HEK293 (cell line): ENCODE measurements around the gene MRPL14.

Experiments
- CTCF ChIA-PET: fragments of 350-600 bp; formaldehyde crosslinking; extraction: SDS; loops from one replicate; lab custom pipeline; 2021; ENCODE audit warnings: antibody characterized with exemption; lab: Yijun Ruan, JAX
- POLR2A ChIA-PET: fragments of 300-600 bp; formaldehyde crosslinking; extraction: SDS; loops from one replicate; lab custom pipeline; 2020; ENCODE audit warnings: antibody characterized with exemption, inconsistent platforms; lab: Yijun Ruan, JAX
- H3K27ac ChIP-seq: fragments of 200-500 bp; sonication (Bioruptor generic); 2 replicates; pipeline ENCODE4 v1.5.1; 2014; ENCODE audit warnings: low read depth, low read length, control low read depth, inconsistent platforms; ENCODE audit errors: extremely low read depth
- H3K36me3 ChIP-seq, 2 experiments: fragments of 200-500 bp in 1 of 2; sonication (Bioruptor generic) in 1 of 2; 1 replicate in 1 of 2; 2 replicates in 1 of 2; pipeline ENCODE4 v1.5.1; 2014 to 2017; ENCODE audit warnings: inconsistent platforms in 2 of 2, low read length in 2 of 2; ENCODE audit not compliant: control insufficient read depth in 2 of 2, insufficient read depth in 1 of 2
- H3K4me1 ChIP-seq: fragments of 200-500 bp; sonication (Bioruptor generic); 2 replicates; pipeline ENCODE4 v1.5.1; 2014; ENCODE audit warnings: mild to moderate bottlenecking, low read length, inconsistent platforms; ENCODE audit not compliant: control insufficient read depth, insufficient read depth
- H3K4me3 ChIP-seq: 2 replicates; pipeline ENCODE4 v1.5.1; 2011; ENCODE audit warnings: low read depth, mild to moderate bottlenecking, control low read depth, low read length, moderate library complexity
- H3K9me3 ChIP-seq: fragments of 200-500 bp; sonication (Bioruptor generic); 2 replicates; pipeline ENCODE4 v1.5.1; 2014; ENCODE audit warnings: low read depth, low read length, inconsistent platforms; ENCODE audit not compliant: control insufficient read depth, insufficient read depth
- MEIS1 ChIP-seq: sonication (generic); formaldehyde crosslinking; IDR thresholded peaks from 2 replicates; pipeline ENCODE4 v1.8.1; 2022; ENCODE audit warnings: missing genetic modification reagents, mild to moderate bottlenecking, borderline replicate concordance
- YY1 ChIP-seq: fragments of 450-650 bp; formaldehyde crosslinking; IDR thresholded peaks from 2 replicates; pipeline ENCODE4 v1.5.1; 2018; ENCODE audit warnings: missing biosample characterization, missing genetic modification characterization
- ZBTB10 ChIP-seq: fragments of 450-650 bp; formaldehyde crosslinking; IDR thresholded peaks from 2 replicates; pipeline ENCODE4 v1.5.1; 2016; ENCODE audit warnings: missing biosample characterization, missing genetic modification characterization
- ZBTB11 ChIP-seq: fragments of 450-650 bp; formaldehyde crosslinking; conservative IDR thresholded peaks from 2 replicates; pipeline ENCODE4 v1.5.1; 2016; ENCODE audit warnings: low read depth, missing biosample characterization, missing genetic modification characterization
- ZNF138 ChIP-seq: fragments of 450-650 bp; formaldehyde crosslinking; IDR thresholded peaks from 2 replicates; pipeline ENCODE4 v1.5.1; 2016; ENCODE audit warnings: missing biosample characterization, missing genetic modification characterization, borderline replicate concordance
- ZNF266 ChIP-seq: fragments of 450-650 bp; formaldehyde crosslinking; IDR thresholded peaks from 2 replicates; pipeline ENCODE4 v1.5.1; 2016; ENCODE audit warnings: missing biosample characterization, missing genetic modification characterization, low read depth
- ZNF311 ChIP-seq: fragments of 450-650 bp; formaldehyde crosslinking; IDR thresholded peaks from 2 replicates; pipeline ENCODE4 v1.5.1; 2017; ENCODE audit warnings: missing biosample characterization, missing genetic modification characterization, borderline replicate concordance
- ZNF398 ChIP-seq: fragments of 450-650 bp; formaldehyde crosslinking; IDR thresholded peaks from 2 replicates; pipeline ENCODE4 v1.5.1; 2017; ENCODE audit warnings: missing biosample characterization, missing genetic modification characterization
- ZNF473 ChIP-seq: fragments of 450-650 bp; formaldehyde crosslinking; IDR thresholded peaks from 2 replicates; pipeline ENCODE4 v1.5.1; 2017; ENCODE audit warnings: missing biosample characterization, missing genetic modification characterization
- ZNF548 ChIP-seq: fragments of 450-650 bp; formaldehyde crosslinking; IDR thresholded peaks from 2 replicates; pipeline ENCODE4 v1.5.1; 2016; ENCODE audit warnings: missing biosample characterization, missing genetic modification characterization
- ZNF558 ChIP-seq: fragments of 450-650 bp; formaldehyde crosslinking; IDR thresholded peaks from 2 replicates; pipeline ENCODE4 v1.5.1; 2016; ENCODE audit warnings: missing biosample characterization, missing genetic modification characterization
- ZNF677 ChIP-seq: fragments of 450-650 bp; IDR thresholded peaks from 2 replicates; pipeline ENCODE4 v1.5.0; 2018; ENCODE audit warnings: missing biosample characterization, mild to moderate bottlenecking, missing genetic modification characterization, moderate library complexity
- ZNF704 ChIP-seq: fragments of 450-650 bp; formaldehyde crosslinking; IDR thresholded peaks from 2 replicates; pipeline ENCODE4 v1.5.1; 2016; ENCODE audit warnings: missing biosample characterization, missing genetic modification characterization

MRPL14 gene

GRCh38 chr6:44172731-44173500, 45.7 kb upstream of the MRPL14 start (continued):
- peak; percentile 58; the same call in 1 of the 2 replicates for TF ChIP-seq ZBTB10 (tag by site-specific recombination)

- no peak for TF ChIP-seq ZNF266 (tag by site-specific recombination)
- TF ChIP-seq ZNF548 (tag by site-specific recombination), result no peak
- no peak for TF ChIP-seq ZNF677 (tag by site-specific recombination)
- TF ChIP-seq ZNF473, result no peak
- TF ChIP-seq ZNF704, result no peak
- TF ChIP-seq ZNF398, result no peak
- no peak for TF ChIP-seq ZNF138 (tag by site-specific recombination)
- no peak for TF ChIP-seq YY1
- no peak for TF ChIP-seq MEIS1 (CRISPR knock-in tag)
- TF ChIP-seq ZNF558, result no peak
- no peak for TF ChIP-seq ZNF311
- TF ChIP-seq ZBTB11, result no peak
- ChIA-PET CTCF (interaction anchor here (0.6 to 3.3 kb wide), 44 partner anchors 9 to 980 kb away, joined by 3 to 114 read pairs (median 7); partner anchors contain the start of genes AARS2, HSP90AB1, SLC29A1 and SLC35B2), POLR2A (interaction anchor here (0.6 to 1.9 kb wide), 7 partner anchors 13 to 728 kb away, joined by 3 to 11 read pairs (median 7); partner anchors contain the start of genes HSP90AB1, SLC29A1 and SLC35B2)
Measured at GRCh38 chr6:44171899-44172546, 44.8 kb upstream of the MRPL14 start.

More at GRCh38 chr6:44171899-44172546, 44.8 kb upstream of the MRPL14 start:
- Histone ChIP-seq H3K36me3 (no peaks in the 10 kb centered on the region), H3K4me1 (no peaks in the 10 kb centered on the region), H3K27ac (no peak overlapping the region), H3K4me3 (no peak overlapping the region), H3K9me3 (no peaks in the 10 kb centered on the region)
